GM18868 (cell line): ENCODE data around the gene STK33.

Experiments
- ATAC-seq: cut with Tn5 transposase; IDR thresholded peaks from one replicate; pipeline ENCODE4 v1.9.1; 2021; ENCODE audit warnings: mild to moderate bottlenecking, moderate library complexity; ENCODE audit not compliant: unreplicated experiment

STK33 gene

GRCh38 chr11:8593935-8594909 lies at the start of gene STK33:
Gene STK33, minus strand, starts transcription at chr11:8594228. Its CDS starts 119,323 bp downstream, at chr11:8474905.
- ATAC-seq, result peak; percentile 92

DNA sequence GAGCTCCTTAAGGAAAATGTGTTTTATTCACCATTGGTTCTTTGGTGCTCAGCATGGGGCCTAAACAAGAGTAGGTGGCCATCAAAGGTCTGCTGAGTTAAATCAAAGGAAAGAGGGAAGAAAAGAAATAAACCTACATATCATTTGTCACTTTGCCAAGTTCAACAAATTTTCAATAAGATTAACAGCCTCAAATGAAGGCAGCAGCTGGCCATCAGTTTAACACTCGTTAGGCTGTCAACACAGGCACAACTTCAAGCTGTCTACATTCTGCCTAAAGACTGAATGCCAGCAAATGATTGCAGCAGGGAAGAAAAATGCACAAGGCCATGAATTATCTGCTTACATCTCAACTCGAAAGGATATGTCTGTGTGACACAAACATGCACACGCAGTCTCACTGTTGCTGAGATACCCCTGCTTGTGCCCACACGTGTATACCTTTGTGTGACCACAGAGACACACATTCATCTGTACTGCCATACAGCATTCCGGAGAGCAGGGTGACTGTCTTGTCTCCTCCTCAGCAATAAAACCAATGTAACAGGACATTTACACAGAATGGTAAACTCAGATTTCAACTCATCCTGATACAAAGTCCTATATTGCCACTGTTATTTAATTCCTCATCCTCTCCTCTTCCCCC lies 48.3 kb upstream of the STK33 start:
- ATAC-seq, result no peak

DNA sequence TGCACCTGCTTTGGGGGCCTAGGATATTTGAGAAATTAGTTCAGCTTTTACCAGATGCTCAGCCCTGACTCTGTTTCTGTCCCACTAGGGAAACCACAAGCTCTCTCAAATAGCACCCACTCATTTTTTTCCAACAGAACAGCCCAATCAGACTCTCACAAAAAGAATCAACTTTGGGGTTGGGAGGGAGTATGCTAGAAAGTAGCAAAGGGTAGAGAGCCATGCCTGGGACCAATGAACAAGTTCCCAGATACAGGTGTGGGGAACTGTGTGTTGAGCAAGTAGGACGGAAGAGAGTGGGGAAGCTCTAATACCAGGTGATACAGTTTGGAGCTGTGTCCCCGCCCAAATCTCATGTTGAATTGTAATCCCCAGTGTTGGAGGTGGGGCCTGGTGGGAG lies 47.3 kb upstream of the STK33 start:
- no peak for ATAC-seq

DNA sequence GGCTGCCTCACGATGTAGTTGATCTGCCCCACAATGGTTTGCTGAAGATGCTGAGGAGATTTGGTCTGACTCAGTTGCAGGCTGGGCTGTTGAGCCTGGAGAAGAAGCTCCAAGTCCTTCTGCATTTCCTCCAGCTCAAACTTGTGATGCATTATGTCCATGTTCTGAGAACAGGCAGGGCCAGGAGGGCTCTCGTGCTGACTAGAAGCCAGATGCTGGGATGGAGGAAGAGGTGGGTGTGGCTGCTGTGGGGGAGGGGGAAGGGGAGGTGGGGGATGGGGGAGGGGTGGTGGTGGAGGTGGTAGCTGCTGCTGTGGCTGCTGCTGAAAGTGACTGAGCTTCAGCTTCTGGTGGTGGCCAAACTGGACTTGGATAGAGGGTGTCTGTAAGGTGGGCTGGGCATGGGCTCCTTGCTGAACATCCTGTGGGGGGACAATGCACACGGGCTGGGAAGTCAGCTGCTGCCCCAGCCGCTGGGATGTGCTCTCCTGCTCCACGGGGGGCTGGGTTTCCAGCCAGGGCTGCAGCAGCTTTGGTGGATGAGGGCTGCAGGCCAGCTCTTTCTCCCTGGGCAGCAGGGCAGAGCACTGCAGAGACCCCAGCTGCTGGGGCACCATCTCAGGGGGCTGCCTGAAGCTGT lies 46.4 kb upstream of the STK33 start:
- no peak for ATAC-seq

DNA sequence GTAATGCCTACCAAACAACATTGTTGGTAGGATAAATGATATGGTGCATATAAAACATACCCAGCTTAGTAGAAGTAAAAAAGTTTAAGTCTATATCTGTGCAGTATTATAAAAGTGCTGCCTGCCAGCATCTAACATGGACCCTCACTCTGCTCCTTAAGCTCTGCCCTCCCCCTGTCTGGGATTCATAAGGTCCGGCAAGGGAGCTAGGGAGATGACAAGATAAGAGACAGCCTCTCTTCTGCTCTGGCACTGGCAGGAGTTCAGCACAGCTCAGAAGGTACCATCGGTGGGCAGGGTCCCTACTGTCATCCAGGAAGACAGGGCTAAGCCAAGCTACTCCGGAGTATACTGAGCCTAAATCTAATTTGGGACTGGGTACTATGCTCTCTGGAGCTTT lies 45.6 kb upstream of the STK33 start:
- no peak for ATAC-seq

GRCh38 chr11:8638300-8638699 lies 44.3 kb upstream of the STK33 start:
- ATAC-seq, result no peak

GRCh38 chr11:8636127-8636526 lies 42.1 kb upstream of the STK33 start:
- no peak for ATAC-seq

DNA sequence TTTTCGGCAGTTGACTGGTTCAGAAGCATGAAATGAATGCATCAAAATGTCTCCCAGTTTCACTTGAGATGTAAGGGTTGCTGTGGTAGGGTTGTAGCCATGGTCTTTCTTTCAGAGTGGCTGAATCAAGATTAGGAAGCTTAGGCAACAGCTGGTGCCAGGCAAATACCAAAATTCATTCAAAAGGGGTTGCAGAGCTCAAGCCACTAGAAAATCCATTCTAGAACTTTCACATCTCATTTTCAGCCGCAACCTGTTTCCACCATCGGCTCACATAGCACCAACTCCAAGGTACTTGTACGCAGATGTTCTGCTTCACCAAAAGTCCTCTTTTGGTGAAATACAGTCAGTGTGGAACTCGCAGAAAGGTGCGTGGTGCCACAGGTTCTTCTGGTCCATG lies 40.5 kb upstream of the STK33 start:
- no peak for ATAC-seq

GRCh38 chr11:8631395-8632118 lies 37.5 kb upstream of the STK33 start:
- no peak for ATAC-seq

DNA sequence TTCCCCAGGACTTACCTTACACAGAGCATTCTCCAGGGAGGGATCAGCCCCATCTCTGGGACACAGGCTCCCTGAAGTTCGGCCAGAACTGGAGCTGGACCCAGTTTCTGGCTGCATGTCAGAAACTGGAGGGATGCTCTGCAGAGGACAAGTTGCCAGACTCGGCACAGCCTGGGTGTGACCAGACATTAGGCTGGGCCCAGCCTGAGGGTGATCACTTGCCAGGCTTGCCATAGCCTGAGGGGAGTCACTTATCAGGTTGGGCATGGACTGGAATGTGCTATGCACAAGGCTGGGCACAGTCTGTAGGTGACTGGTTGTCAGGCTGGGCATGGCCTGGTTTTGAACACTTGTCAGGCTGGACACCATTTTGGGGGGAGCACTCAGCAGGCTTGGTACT lies 30.7 kb upstream of the STK33 start:
- no peak for ATAC-seq

GRCh38 chr11:8621147-8621546 lies 27.1 kb upstream of the STK33 start:
- ATAC-seq, result no peak

DNA sequence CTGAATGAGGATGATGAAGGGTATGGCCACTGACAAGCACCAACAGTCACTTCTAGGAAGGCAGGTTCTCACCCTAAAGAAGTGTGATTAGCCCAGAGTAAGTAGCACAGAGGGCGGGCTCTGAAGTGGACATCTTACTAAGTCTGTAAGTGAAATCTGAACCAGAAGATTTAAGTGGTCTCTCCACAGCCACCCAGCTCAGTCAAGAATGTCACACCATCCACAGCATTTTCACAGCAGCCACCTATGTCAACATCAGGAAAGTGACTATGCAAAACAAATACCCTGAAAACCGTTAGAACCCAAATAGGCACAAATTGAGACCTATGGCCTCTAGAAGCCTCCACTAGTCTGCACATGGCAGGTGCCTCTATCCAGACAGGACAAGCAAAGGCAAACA lies 23.0 kb upstream of the STK33 start:
- ATAC-seq, result no peak

DNA sequence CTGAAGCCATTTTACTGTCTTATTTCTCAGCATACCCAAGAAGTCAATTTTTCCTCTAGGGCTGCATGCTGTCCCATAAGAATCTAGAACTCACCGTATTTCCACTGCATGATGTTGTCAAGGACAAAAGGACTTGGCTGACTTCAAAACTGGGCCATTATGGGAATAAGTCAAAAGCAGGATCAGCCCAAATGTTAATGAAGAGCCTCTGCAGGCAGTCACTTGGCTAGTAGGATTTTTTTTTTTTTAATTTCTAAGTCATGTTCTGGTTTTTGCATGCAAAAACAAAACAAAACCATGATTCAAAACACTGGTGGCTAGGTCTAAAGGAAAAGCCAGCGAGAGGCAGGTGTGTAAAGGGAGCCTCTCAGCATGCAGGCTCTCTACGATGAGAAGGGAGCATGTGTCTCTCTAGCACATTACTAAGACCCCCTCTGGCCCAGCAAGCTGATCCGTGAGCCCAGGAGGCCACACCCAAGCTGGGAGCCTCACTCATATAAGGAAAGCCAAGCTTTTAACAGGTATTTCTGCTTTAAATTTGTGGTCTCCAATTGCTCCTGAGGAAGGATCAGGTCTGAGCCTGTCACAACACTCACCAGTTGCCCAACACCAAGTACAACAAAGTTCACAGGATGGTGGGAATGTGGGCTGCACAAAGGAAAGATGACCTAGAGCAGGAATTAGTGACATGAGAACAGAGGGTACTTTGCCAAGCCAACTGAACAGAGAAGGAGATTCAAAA lies 21.4 kb upstream of the STK33 start:
- ATAC-seq, result no peak

GRCh38 chr11:8614497-8614896 lies 20.5 kb upstream of the STK33 start:
- ATAC-seq, result no peak

- ATAC-seq, result no peak
Measured at GRCh38 chr11:8613036-8613435, 19.0 kb upstream of the STK33 start.

- no peak for ATAC-seq
Measured at GRCh38 chr11:8612522-8612921, 18.5 kb upstream of the STK33 start.

DNA sequence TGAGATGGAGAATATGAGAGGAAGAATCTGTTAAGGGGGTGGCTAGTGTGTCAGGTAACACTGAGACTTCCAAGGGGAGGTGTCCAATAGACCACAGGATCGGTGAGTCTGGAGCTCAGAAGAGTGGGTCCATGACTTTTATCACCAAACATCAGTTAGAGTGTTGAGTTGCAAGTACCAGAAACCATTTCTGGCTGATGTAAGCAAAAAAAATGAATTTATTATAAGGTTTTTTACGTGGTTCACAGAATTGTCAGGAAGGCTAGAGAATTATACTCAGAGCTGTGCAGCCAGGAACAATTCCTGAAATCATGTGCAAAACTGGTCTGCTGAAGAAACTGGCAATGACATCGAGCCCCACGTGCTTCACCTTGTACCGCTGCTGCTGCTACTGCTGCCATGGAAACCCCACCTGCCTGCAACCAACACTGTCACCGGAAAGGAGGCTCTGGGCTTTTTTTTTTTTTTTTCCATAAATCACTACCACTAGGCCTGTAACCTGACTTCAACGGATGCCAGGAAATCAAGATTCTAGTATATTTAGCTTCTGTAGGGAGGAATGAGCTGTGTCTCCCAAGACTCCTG lies 16.6 kb upstream of the STK33 start:
- no peak for ATAC-seq

- no peak for ATAC-seq
Measured at GRCh38 chr11:8608652-8609051, 14.6 kb upstream of the STK33 start.

DNA sequence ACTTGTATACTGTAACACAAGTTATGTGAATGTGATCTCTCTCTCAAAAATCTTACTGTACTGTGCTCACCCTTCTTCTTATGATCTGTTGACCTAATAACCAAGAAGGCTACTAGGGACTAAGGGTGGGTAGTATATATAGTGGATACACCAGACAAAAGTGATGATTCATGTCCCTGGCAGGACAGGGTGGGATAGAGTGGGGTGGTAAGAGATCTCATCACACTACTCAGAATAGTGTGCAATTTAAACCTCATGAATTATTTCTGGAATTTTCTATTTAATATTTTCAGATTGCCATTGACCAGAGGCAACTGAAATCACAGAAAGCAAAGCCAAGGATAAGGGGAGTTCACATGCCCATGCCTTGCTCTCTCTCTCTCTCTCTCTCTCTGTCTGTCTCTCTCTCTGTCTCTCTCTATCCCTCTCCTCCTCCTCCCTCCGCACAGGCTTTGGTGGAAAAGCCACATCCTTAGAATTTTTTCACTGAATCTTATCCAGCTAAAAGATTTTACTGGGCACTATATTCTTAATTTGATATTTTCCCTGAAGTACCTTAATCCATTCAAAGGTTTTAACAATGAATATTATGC lies 12.0 kb upstream of the STK33 start:
- ATAC-seq, result no peak
